ENCODE measurements around the gene RFX2.

RFX2 gene

DNA sequence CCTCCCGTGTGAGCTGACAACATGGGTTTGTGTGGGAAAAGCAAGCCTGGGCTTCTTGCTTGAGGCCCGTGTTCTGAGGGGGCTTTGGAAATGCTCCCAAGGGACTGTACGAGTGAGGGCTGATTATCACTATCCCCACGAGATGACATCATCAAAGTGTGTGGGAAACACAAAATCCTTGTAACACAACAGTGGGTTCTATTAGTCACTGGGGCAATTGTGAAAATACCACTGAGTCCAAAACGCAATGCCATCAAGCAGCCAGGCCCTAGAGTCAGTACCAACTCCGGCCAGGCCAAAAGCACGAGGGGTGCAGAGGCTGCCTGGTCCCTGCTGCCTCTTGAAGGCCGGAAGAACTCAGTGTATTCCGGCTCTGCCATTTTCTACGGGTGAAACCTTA, 166.7 kb downstream of the RFX2 start:
- H3K9me3 ChIP-seq (ENCODE audit: control extremely low read depth in 1 of 5, control insufficient read depth in 4 of 5, insufficient read depth in 2 of 5, low read depth in 1 of 5, low read length in 4 of 5) = no peaks in the 10 kb centered on the region
- ChIA-PET CTCF (interaction anchor here (0.9 kb wide), 1 partner anchor 14 kb away, joined by 3 read pairs; no protein-coding TSS in a partner anchor), POLR2A (no interaction called here)
- H3K27ac ChIP-seq (ENCODE audit: insufficient read depth in 1 of 2, low read depth in 1 of 2, low read length in 2 of 2, poor library complexity in 1 of 2, severe bottlenecking in 2 of 2) = no peak overlapping the region
- no peaks in the 10 kb centered on the region for H3K27me3 ChIP-seq (replicated peaks in 2 of 5; ENCODE audit: control insufficient read depth in 4 of 5, insufficient read depth in 5 of 5, low read length in 4 of 5)
- H3K36me3 ChIP-seq (ENCODE audit: control insufficient read depth in 4 of 4, insufficient read depth in 4 of 4, low read length in 3 of 4) = peaks cover 15 to 58% (median 28%) of the 10 kb centered on the region in 4 experiments
- H3K4me3 ChIP-seq (ENCODE audit: control insufficient read depth in 1 of 7, extremely low read depth in 1 of 7, insufficient read depth in 4 of 7, low read depth in 2 of 7, low read length in 6 of 7) = no peak overlapping the region
- DNase-seq = no peak
- peaks cover 0 to 2% (median 0%) of the 10 kb centered on the region in 4 experiments for H3K4me1 ChIP-seq (ENCODE audit: control extremely low read depth in 1 of 4, control insufficient read depth in 4 of 4, insufficient read depth in 4 of 4, low read length in 3 of 4)
- WGBS (ENCODE audit: insufficient coverage) = 95% methylated on average over 8 of the region's 10 CpGs
